Cardiac fibroblast (primary cell): ENCODE measurements around the gene TXNL4A.

Source experiments
- DNase-seq, 2 donors: peaks; one replicate each; pipeline versions ENCODE4 v3.0.0 to v3.0.0-alpha.2; 2010; ENCODE audit warnings: low read depth in 2 of 2
- H3K4me3 ChIP-seq, 2 donors: replicated peaks in 1 of 2; 1 replicate in 1 of 2; 2 replicates in 1 of 2; pipeline ENCODE4 v1.5.1; 2011; ENCODE audit warnings: low read depth in 2 of 2, low read length in 2 of 2, mild to moderate bottlenecking in 2 of 2, moderate library complexity in 1 of 2
- TF ChIP-seq, protein P1 (sequence below): IDR thresholded peaks from one replicate; pipeline ENCODE4 v1.5.1; 2011; ENCODE audit warnings: low read depth, mild to moderate bottlenecking, low read length, inconsistent platforms

TXNL4A gene

DNA sequence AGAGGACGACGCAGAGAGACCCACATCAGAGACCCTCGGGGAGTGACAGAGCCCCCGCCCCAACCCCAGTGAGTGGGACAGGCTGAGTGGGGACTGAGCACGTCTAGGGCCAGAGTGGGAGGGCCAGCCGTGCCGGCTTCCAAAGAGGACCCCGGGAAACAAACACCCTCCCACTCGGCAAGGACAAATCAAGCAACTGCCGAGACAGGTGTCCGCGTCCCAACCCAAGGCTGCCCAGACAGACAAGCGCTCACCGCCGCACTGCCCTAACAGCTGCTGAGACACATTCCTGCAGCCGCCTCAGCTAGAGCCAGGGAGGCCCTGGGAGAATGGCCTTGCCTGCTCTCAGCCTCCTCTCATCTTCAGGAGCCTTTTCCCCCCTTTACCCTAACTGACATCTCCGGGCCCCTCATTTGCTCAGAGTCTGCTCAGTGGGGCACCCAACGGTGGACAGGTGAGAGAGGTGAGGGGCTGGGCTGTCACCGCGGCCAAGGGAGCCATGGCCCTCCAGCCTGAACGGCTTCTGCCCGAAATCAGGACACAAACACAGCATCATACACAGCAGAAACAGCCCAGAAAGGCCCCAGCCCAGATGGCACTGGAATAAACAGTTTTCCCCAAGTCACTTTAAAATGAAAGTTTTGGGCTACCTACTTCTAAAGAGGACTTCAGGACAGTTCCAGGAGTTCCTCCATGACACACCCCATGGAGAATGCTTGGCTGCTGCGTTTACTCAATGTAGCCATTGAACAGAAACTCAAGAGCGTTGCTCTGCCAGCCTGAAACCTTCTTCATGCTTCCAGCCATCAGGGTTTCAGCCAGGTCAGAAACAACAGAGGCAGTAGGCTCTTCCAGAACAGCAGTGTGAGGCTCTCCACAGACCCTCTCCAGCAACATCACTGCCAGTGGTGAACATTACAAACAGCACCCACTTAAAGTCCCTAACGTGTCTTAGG is 60.5 kb downstream of the TXNL4A start:
- no peak overlapping the region for H3K4me3 ChIP-seq
- TF ChIP-seq, protein P1, sequence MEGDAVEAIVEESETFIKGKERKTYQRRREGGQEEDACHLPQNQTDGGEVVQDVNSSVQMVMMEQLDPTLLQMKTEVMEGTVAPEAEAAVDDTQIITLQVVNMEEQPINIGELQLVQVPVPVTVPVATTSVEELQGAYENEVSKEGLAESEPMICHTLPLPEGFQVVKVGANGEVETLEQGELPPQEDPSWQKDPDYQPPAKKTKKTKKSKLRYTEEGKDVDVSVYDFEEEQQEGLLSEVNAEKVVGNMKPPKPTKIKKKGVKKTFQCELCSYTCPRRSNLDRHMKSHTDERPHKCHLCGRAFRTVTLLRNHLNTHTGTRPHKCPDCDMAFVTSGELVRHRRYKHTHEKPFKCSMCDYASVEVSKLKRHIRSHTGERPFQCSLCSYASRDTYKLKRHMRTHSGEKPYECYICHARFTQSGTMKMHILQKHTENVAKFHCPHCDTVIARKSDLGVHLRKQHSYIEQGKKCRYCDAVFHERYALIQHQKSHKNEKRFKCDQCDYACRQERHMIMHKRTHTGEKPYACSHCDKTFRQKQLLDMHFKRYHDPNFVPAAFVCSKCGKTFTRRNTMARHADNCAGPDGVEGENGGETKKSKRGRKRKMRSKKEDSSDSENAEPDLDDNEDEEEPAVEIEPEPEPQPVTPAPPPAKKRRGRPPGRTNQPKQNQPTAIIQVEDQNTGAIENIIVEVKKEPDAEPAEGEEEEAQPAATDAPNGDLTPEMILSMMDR, result no peak
- no peak for DNase-seq

DNA sequence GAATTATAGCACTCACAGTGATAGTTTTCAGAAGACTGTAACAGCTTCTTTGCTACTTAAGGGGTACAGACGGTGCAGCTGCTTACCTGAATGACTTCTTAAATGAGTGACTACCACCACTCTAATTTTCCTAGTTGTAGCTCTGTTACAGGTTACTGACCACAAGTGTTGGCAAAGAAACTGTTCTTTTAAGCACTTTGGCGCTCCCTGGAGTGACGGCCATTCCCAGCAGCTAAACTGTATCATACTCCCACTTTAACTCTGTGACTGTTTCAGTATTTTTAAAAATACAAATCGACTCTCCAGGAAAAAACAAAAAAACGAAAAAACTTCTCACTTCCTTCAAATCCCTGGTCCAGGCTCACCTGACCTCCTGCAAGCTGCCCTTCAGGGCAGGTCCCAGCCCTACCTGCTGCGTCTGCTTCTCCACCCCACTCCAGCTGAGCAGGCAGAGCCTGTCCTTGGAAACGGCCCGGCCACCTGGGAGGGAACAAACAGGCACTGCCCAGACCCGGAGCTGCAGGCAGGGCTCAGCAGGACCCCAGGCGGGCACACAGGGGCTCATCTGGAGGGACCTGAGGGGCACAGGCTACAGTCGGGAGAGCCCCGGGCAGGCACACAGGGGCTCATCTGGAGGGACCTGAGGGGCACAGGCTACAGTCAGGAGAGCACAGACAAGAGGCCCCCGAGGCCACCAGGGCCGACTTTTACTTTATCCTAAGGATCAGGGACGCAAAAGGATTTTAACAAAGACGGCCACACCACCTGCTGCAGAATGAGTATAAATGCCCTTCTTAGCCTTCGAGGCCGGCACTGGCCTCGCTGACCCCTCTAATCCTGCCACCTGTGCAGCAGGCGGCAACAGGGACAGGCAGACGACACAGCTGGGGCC is 61.4 kb downstream of the TXNL4A start:
- TF ChIP-seq, protein P1, result no peak
- no peak for DNase-seq
- H3K4me3 ChIP-seq, result no peak overlapping the region

DNA sequence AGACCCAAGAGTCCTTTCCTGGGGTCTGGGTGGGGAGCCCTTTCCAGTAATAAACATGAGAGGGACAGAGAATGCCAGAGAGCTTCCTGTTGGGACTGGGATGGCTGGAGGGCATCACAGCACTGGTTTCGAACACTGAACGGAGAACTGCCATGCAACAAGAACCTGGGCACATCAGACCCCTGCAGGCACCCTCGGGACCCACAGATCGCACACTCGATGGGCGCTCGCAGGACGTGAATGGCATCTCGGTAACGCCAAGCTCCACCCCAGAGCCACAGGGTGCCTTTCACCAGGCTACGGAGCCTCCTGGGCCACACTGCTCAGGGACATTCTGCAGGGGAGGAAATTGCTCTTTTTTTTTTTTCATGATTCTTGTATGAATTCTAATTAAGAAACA is 62.1 kb downstream of the TXNL4A start:
- no peak overlapping the region for H3K4me3 ChIP-seq
- no peak for DNase-seq
- TF ChIP-seq, protein P1, result no peak

DNA sequence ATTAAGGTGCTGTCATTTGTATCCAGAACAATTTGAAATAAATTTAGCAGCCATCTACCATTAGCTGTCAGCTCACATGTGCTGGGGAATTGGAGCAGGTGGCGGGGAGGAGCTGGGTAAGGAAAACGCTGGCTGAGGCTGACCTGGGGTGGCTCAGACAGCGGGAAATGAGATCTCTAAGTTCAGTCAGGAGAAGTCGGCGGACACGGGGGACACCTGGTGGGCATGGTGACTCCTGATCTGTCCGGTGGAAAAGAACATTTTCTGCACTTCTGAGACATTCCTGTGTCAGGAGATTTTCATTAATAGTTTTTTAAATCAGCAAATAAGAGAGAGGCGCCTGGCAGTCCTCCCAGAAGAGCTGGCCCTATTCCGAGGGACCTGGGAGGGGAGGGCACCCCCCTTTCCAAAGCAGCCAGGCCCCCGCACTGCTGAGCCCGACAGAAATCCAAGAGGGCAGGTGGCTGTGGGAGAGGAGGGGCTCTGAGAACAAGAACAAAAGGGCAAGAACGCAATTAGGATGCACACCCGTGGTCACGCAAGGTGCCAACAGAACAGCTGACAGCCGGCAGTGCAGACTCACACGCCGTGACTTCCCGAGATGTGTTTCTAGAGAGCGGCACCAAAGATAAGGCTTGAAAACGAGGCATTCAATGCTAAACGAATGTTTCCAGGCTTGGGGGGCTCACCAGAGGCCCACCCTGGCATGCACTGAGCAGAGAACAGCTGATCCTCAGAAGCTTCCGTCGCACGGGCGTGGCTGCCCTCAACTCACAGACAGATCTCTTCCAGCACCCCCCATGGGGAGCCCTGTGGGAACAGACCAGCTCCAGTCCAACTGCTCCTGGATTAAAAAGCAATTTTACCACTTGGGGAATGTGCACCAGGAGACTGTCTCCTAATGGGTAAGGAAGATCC is 63.3 kb downstream of the TXNL4A start:
- H3K4me3 ChIP-seq, result no peak overlapping the region
- TF ChIP-seq, protein P1, result no peak
- DNase-seq, result no peak

DNA sequence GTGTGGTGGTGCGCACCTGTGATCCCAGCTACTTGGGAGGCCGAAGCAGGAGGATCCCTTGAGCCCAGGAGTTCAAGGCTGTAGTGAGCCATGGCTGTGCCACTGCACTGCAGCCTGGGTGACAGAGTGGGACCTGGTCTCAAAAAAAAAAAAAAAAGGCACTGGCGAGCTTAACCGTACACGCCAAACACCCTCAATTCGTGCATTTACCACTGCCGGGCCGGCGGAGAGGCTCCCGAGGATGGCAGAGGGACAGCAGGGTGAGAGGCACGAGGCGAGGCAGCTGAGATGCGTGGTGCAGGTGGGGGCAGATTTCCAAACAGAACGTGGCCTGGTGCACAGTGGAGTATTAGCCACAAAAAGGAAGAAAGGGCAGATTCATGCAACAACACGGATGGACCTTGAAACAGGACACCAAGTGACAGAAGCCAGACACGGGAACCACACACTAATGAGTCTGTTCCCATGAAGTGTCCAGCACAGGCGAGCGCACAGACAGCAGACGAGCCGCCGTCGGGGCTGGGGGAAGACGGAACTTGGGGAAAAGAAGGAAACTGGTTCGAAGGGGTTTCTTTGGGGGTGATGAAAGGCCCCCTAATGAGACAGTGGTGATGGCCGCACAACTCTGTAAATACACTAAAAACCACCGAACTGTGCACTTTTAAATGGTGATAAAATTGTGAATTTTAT is 64.3 kb downstream of the TXNL4A start:
- TF ChIP-seq, protein P1, result no peak
- no peak for DNase-seq
- H3K4me3 ChIP-seq, result no peak overlapping the region
